Hematopoietic multipotent progenitor cell treated with erythropoietin and hydrocortisone succinate and interleukin-3 and kit ligand, for 15 days (in vitro differentiated cells): Measurements from ENCODE around the gene CPE.
A peak's percentile ranks its signal among the peaks of the same experiment; 100 is the strongest.
"Not testable (repeated sequence)": the region's sequence is repeated elsewhere in the genome, so short reads cannot be mapped to it uniquely, and the experiment has no call there.

ENCODE experiments used
- DNase-seq: peaks from one replicate; pipeline ENCODE4 v3.0.0-alpha.2; 2015; ENCODE audit warnings: low spot score

The CPE gene

GRCh38 chr4:165378745-165379677 lies at the start of gene CPE:
CPE (plus strand) TSS chr4:165379008; CDS start chr4:165379222, 214 bp downstream.
- no peak for DNase-seq

- DNase-seq: no peak
Measured at GRCh38 chr4:165330071-165330470, 48.7 kb upstream of the CPE start.

GRCh38 chr4:165330666-165331065 lies 48.1 kb upstream of the CPE start:
- DNase-seq: no peak

- DNase-seq: no peak
Measured at GRCh38 chr4:165331359-165331758, 47.4 kb upstream of the CPE start.

- DNase-seq: no peak
Measured at GRCh38 chr4:165331823-165332222, 47.0 kb upstream of the CPE start.

GRCh38 chr4:165332502-165332901 lies 46.3 kb upstream of the CPE start:
- DNase-seq: no peak

- DNase-seq: no peak
Measured at GRCh38 chr4:165335163-165335703, 43.6 kb upstream of the CPE start.

- no peak for DNase-seq
Measured at GRCh38 chr4:165336743-165337142, 42.1 kb upstream of the CPE start.

- not testable (repeated sequence) for DNase-seq
Measured at GRCh38 chr4:165342340-165342739, 36.5 kb upstream of the CPE start.

- DNase-seq: peak; percentile 53
Measured at GRCh38 chr4:165343353-165344191, 35.2 kb upstream of the CPE start.

GRCh38 chr4:165345666-165346417 lies 33.0 kb upstream of the CPE start:
- no peak for DNase-seq

GRCh38 chr4:165347647-165348569 lies 30.9 kb upstream of the CPE start:
- DNase-seq: no peak

- DNase-seq: no peak
Measured at GRCh38 chr4:165351359-165352130, 27.3 kb upstream of the CPE start.

- no peak for DNase-seq
Measured at GRCh38 chr4:165355900-165356300, 22.9 kb upstream of the CPE start.

- DNase-seq: no peak
Measured at GRCh38 chr4:165359506-165359905, 19.3 kb upstream of the CPE start.

- no peak for DNase-seq
Measured at GRCh38 chr4:165360041-165360695, 18.6 kb upstream of the CPE start.

GRCh38 chr4:165360985-165361670 lies 17.7 kb upstream of the CPE start:
- DNase-seq: no peak

GRCh38 chr4:165361810-165362209 lies 17.0 kb upstream of the CPE start:
- no peak for DNase-seq
